CD4-positive, alpha-beta T cell treated with Interleukin-4 for 4 hours (primary cell): ENCODE measurements around the gene LMF1.
"Not testable (repeated sequence)": the region's sequence is repeated elsewhere in the genome, so short reads cannot be mapped to it uniquely, and the experiment has no call there.

ENCODE experiments used
- DNase-seq: peaks from one replicate; pipeline ENCODE4 v3.0.0-alpha.2; 2020

Gene LMF1

GRCh38 chr16:891353-891740 is 79.4 kb downstream of the LMF1 start:
- DNase-seq, result no peak

GRCh38 chr16:890716-891352 is 80.0 kb downstream of the LMF1 start:
- DNase-seq, result no peak

GRCh38 chr16:890217-890616 is 80.6 kb downstream of the LMF1 start:
- DNase-seq, result no peak

DNA sequence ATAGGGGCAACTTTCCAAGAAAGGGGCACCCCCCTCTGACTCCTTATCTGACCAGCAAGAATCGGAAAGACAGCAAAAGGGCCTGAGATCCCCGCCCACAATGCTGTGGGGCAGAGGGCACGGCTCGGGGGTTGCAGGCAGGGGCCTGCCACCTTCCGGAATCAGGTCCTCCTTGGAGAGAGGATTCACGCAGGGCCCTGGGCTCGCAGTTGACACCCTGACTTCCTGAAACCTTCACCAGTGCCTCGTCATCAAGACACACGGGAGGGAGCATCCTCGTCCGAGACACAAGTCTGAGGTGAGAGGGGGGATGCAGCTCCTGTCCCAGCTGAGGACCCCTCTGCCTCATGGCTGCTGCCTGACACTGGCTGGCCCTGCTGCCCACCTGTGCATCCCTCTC is 81.2 kb downstream of the LMF1 start:
- DNase-seq, result no peak

DNA sequence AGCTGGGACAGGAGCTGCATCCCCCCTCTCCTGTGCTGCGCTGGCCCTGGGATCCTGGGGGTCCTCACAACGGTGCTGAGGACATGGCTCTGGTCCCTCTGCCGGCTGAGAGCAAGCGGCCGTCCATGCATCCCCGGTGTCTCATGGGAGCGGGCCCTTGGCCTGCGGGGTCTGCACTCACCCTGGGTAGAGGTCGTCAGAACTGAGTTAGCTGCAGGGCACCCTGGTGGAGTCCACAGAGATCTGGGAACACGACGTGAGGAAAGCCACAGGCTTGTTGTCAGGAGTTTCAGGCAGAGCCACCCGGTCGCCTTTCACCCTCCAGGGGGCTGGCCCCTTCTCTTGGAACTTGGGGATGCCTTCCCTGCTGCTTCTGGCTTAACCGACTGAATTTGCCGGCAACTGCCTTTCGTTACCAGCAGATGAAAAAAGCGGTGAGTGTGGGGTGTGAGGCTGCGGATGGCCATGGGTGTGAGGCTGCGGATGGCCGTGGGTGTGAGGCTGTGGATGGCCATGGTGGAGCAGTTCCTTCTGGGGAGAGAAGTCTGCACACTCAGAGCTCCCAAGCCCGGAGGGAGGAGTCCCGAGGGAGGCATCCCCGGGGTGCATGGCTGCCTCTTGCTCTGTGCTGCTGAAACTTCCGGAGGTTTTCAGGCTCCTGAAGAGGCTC is 81.7 kb downstream of the LMF1 start:
- DNase-seq, result no peak

DNA sequence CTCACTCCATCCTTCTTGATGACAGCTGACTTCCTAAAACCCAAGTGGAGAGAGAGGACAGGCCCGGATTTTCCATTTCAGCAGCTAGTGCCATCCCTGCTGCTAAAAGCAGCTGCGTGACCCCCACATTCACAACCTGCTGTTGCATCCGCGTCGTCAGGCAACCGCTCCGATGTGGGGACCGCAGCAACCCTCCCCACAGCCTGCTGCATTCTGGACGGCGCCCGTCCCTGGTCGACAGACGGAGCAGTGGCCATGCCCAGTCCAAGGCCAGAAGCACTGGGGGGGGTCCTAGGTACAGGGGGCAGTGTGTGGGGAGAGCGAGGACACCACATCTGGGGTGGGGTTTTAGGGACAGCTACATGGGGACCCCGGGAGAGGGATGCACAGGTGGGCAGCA is 82.3 kb downstream of the LMF1 start:
- DNase-seq, result not testable (repeated sequence)

DNA sequence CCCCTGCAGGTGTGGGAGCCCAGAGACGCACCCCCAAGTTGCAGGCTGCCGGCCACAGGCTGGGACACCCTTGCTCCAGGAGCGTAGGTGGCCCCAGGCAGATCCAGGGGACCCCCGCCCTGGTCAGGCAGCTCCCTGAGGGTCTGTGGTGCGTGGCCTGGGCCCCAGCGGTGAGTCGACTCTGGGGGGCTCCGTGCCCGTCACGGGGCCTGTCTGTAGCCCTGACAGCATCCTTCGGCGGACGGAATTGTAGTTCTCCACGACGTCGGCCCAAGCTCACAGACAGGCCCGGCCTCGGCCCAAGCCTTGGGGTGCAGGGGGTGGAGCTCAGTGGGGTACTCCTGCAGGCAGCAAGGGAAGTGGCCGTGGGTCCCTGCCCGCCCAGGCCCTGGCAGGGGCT is 82.9 kb downstream of the LMF1 start:
- DNase-seq, result no peak

DNA sequence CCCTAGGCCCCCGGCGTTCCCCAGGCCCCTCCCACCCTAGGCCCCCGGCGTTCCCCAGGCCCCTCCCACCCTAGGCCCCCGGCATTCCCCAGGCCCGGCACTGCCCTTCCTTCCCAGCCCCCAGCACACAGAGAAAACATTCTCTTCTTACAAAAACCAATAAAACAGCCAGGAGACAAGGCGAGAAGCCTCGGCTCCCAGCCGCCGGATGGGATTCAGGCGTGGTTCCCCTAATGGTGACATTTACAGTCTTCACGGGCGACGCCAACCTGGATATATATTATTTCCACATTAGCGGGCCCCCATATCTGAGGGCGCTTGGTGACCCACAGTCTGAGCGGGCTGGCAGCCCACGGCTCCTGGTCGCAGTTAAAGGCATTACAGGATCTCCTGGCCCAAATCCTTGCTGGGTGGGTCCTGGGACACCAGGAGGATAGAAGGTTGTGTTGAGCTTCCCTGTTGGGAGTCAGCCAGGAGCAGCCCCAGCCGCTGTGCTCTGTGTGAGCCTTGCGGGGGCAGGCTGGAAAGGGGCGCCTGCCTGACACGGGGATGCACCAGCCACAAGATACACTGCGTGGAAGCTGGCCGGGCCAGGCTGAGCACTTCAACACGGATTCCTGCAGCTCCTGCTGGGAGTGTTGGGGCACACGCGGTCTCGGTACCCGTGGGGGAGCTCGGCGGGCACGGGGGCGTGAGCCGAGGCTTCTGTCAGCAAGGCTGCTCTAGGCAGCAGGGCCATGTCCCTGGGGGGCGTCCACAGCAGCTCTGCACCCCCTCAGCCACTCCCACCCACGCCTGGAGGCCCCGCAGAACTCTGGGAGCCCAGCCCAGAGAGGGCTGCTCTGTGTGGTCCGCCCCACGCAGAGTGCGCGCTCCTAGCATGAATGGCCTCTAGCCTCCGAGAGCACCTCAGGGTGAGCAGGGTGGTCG is 83.7 kb downstream of the LMF1 start:
- no peak for DNase-seq

DNA sequence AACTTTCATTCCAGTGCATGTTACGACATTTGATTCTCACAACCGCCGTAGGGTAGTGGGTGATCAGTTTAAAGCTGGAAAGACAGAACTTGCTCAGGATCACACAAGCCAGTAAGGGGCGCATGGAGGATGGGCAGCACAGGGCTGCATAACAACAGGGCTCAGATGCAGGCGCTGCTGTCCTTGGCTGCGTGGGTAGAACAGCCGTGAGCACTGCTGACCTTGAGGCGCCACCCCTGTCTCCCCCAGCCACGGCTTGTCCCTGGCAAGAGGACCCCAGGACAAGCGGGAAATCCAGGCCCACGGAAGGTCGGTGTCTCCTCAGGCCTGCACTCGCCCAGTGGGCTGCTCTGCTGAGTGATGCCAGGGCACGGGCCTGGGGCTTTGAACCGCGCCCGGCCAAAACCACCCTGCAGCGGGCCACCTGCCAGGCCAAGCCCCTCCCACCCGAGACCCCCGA is 84.7 kb downstream of the LMF1 start:
- DNase-seq, result no peak

DNA sequence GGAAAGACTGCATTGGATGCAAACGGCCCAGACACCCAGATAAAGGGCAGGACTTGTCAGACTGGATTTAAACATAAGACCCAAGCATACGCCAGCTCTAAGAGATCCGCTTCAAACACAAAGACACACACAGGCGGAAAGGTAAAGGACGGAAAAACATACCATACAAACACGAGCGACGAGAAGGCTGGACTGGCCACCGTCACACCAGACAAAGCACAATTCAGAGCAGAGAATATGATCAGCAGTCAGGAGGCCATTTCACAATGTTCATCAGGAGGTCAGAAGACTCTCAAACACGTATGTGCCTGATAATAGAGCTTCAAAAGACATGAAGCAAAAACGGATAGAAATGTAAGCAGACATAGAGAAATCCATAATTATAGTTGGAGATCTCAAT is 85.4 kb downstream of the LMF1 start:
- no peak for DNase-seq

- DNase-seq, result no peak
These were observed 86.6 kb downstream of the LMF1 start for GRCh38 chr16:884232-884631.

GRCh38 chr16:883781-884180 is 87.0 kb downstream of the LMF1 start:
- DNase-seq, result no peak

- no peak for DNase-seq
These were observed 87.4 kb downstream of the LMF1 start for GRCh38 chr16:883340-883739.

DNA sequence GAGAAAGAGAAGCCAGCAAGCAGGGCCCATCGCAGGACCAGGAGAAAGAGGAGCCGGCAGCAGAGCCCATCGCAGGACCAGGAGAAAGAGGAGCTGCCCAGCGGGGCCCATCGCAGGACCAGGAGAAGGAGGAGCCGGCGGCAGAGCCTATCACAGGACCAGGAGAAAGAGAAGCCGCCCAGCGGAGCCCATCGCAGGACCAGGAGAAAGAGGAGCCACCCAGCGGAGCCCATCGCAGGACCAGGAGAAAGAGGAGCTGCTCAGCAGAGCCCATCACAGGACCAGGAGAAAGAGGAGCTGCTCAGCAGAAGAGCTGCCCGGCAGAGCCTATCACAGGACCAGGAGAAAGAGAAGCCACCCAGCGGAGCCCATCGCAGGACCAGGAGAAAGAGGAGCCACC is 88.1 kb downstream of the LMF1 start:
- DNase-seq, result not testable (repeated sequence)

DNA sequence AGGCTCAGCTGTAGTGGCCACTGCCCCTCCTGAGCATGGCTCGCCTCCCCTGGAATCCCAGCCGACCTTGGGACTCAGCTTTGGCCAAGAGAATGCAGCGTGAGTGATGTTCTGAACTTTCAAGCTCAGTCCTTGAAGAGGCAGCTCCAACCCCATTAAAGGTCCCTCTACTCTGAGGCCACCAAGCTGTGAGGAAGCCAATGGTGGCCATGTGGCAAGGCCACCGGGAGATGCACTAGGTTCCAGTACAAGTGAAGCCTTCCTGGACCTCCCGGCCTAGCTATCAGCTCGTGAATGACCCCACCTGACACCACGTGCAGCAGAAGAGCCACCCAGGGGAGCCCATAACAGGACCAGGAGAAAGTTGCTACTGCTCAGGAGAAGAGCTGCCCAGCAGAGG is 88.5 kb downstream of the LMF1 start:
- DNase-seq, result no peak

DNA sequence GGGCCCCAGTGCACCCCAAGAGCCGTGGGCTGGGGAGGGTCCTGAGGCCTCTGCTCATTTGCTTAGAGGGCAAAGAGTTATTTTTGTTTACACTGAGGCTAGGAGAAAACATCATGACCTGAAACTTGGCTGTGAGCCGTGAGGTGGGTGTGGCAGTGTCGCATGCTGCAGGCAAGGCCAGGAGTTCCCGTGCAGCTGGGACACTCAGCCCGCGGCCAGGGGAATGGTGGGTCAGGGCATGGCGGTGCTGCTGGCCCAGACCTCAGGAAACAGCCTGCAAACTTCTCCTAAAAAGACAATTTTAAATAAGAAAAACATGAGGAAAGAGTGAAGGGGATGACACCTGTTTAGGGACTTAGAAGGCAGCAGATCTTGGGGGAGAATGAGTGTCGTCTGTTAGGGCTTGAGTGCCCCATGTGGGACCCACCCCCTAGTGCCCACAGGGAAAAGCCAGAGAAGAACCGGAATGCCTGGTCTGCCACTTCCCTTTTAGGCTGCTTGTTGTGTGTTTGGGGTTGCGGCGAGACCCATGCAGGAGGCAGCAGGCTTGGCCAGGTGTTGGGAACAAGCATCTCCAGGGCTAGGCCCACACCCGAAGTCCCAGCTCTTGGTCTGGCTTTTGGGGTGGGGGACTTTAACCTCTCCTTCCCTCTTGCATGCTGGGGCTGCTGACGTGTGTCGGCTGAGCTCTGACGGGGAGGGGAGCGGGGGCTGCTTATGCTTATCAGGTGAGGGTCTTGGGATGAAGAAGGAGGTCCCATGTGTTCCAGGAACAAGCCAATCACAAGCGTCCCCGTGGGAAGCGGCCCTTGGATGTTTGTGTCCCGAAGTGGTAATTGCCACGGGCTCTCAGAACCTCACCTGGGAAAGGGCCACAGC is 89.3 kb downstream of the LMF1 start:
- DNase-seq, result no peak

GRCh38 chr16:880471-881171 is 90.2 kb downstream of the LMF1 start:
- no peak for DNase-seq

DNA sequence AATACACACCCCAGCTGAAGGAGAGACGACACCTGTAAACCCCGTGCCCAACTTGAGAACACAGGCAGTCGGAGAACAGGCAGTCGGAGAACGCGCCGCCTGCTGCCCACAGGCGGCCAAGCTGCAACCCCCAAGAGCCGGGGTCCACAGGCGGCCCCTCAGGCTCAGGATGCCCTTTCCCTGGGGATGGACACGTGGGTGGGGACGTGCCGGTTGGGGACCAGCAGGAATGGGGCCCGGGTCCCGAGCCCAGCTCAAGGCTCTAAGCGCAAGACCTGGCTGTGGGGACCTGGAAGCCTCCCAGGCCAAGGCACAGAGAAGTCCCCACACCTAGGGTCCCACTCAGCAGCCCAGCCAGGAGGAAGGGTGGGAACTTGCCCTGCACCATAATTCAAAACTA is 90.8 kb downstream of the LMF1 start:
- DNase-seq, result no peak

DNA sequence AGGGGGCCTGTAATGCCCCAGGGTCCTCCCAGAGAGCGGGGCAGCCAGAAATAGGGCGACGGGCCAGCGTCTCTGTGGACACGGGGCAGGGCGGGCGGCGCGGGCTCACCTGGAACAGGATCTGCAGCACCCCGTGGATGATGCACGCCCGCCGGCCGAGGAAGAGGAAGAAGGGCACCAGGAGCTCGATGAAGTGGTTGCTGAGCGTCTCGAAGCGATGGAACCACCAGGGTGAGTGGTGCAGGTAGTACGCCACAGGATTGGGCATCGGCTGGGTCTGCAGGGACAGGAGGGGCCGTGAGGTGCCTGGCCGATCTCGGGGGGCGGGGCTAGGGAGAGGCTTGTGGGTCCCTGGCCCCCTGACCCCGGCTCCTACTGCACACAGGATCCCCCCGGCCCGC is 91.3 kb downstream of the LMF1 start:
- no peak for DNase-seq

DNA sequence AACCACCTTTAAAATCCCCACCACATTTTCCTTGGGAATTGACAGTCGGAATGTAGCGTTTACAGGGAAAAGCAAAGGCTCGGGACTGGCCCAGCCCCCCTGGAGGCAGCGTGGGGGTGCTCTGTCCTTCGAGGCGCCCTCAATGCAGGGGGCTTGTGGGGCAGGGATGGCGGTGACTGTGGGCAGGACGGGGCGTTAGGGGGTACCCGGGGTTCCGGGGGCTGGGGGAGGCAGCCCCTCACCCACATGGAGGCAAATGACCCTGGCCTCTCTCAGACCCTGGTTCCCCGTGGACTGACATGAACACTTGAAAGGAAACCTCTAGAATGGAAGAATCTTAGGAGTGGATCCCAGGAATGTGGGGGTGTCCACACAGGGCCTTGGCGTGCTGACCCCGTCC is 91.9 kb downstream of the LMF1 start:
- no peak for DNase-seq

DNA sequence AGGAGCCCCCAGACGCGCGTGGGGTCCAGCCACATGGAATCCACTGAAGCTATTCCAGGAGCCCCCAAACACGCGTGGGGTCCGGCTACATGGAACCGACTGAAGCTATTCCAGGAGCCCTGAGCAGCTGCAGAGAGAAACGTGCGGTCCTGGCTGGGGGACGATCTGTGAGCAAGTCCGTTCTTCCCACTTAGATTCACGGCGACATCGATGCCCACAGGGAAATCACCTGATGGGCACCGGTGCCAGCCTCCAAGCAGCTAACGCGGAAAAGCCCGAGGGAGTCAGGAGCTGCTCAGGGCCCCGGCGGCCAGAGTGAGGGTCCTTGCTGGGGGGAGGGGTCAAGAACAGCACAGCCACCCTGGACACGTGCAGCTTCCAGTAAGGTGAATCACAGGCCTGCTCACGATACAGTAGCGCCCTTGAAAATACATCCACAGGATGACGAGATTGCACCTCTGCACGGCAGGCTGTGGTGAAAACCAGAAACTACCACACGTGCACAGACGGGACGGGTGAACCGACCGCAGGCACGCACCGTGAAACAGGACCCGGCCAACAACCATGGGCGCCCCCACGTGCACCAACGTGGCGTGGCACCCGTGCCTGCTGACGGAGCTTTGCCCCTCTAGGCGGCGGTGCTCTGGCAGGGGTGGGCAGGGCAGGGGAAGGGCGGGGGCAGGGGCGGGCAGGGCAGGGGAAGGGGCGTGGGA is 92.6 kb downstream of the LMF1 start:
- no peak for DNase-seq
